B cell (primary cell): ENCODE results near the gene ANKRD2. TPM values are rescaled to one million over a fixed set of nuclear protein-coding genes. Genes with fewer than 3 reads are reported as not detected.

ENCODE experiments used
- ATAC-seq: fragments of 200-7000 bp; cut with Tn5 transposase; one replicate; pipeline ENCODE4 v1.10.0; 2021; ENCODE audit warnings: low read depth, mild to moderate bottlenecking, moderate number of reproducible peaks, moderate library complexity
- CTCF ChIA-PET: fragments of 350-600 bp; sonication (Branson Sonifier 250); formaldehyde crosslinking; loops from one replicate; lab custom pipeline; 2021; ENCODE audit warnings: antibody characterized with exemption, inconsistent platforms; lab: Charles Lee
- POLR2A ChIA-PET: fragments of 350-600 bp; sonication (Branson Sonifier 250); formaldehyde crosslinking; loops from one replicate; lab custom pipeline; 2021; ENCODE audit warnings: antibody characterized with exemption; lab: Charles Lee
- DNase-seq: peaks from one replicate; pipeline ENCODE4 v3.0.0; 2013
- H2AFZ ChIP-seq: 2 replicates; pipeline ENCODE4 v1.6.1; 2012; ENCODE audit warnings: mild to moderate bottlenecking, low read depth, low read length; ENCODE audit not compliant: insufficient read depth, poor library complexity, severe bottlenecking
- H3K27ac ChIP-seq, 2 donors: 1 replicate in 1 of 2; 2 replicates in 1 of 2; pipeline ENCODE4 v1.5.1; 2012 to 2013; ENCODE audit warnings: low read length in 2 of 2, mild to moderate bottlenecking in 2 of 2, moderate library complexity in 1 of 2
- H3K27me3 ChIP-seq, 4 experiments: fragments of 200-600 bp in 1 of 4; sonication (generic) in 1 of 4; replicated peaks in 1 of 4; 1 replicate in 2 of 4; 2 replicates in 2 of 4; pipeline versions ENCODE4 v1.6.1 to v1.7.0; 2013 to 2016; ENCODE audit warnings: low read length in 3 of 4, mild to moderate bottlenecking in 2 of 4, mixed read lengths in 1 of 4, moderate library complexity in 1 of 4; ENCODE audit not compliant: insufficient read depth in 4 of 4, control insufficient read depth in 3 of 4; ENCODE audit errors: control extremely low read depth in 1 of 4
- H3K36me3 ChIP-seq, 2 experiments: replicated peaks in 1 of 2; 1 replicate in 1 of 2; 2 replicates in 1 of 2; pipeline versions ENCODE4 v1.6.1 to v1.7.1; 2013; ENCODE audit warnings: low read length in 1 of 2; ENCODE audit not compliant: insufficient read depth in 2 of 2, control insufficient read depth in 1 of 2; ENCODE audit errors: control extremely low read depth in 1 of 2, extremely low read depth in 1 of 2
- H3K4me1 ChIP-seq, 2 donors: fragments of 200-600 bp in 1 of 2; sonication (generic) in 1 of 2; 1 replicate in 1 of 2; 2 replicates in 1 of 2; pipeline versions ENCODE4 v1.5.1 to v1.6.1; 2013 to 2017; ENCODE audit warnings: low read length in 2 of 2; ENCODE audit not compliant: control insufficient read depth in 2 of 2, insufficient read depth in 2 of 2
- H3K4me2 ChIP-seq: replicated peaks from 2 replicates; pipeline ENCODE3; 2012; ENCODE audit warnings: mild to moderate bottlenecking, low read depth, low read length; ENCODE audit not compliant: poor library complexity, severe bottlenecking
- H3K4me3 ChIP-seq, 5 experiments: fragments of 200-600 bp in 1 of 5; sonication (generic) in 1 of 5; 1 replicate in 3 of 5; 2 replicates in 2 of 5; pipeline versions ENCODE4 v1.5.1 to v1.7.0; 2011 to 2016; ENCODE audit warnings: low read length in 4 of 5, mild to moderate bottlenecking in 4 of 5, low read depth in 2 of 5, control low read depth in 1 of 5, moderate library complexity in 1 of 5; ENCODE audit not compliant: insufficient read depth in 1 of 5; ENCODE audit errors: control extremely low read depth in 1 of 5, extremely low read depth in 1 of 5
- H3K79me2 ChIP-seq: fragments of 200-600 bp; sonication (generic); one replicate; pipeline ENCODE4 v1.6.0; 2016; ENCODE audit warnings: low read length; ENCODE audit not compliant: control insufficient read depth, insufficient read depth
- H3K9ac ChIP-seq: fragments of 200-600 bp; sonication (generic); 2 replicates; pipeline ENCODE4 v1.6.1; 2017; ENCODE audit warnings: mild to moderate bottlenecking, low read length, moderate library complexity
- H3K9me3 ChIP-seq, 3 donors: one replicate each; pipeline versions ENCODE4 v1.6.1 to v1.7.1; 2013; ENCODE audit warnings: low read length in 2 of 3; ENCODE audit not compliant: control insufficient read depth in 2 of 3, insufficient read depth in 1 of 3; ENCODE audit errors: control extremely low read depth in 1 of 3
- H4K20me1 ChIP-seq: 2 replicates; pipeline ENCODE4 v1.6.0; 2012; ENCODE audit warnings: mild to moderate bottlenecking, low read length; ENCODE audit not compliant: insufficient read depth, control insufficient read depth, poor library complexity, severe bottlenecking
- H3K27ac Mint-ChIP-seq: one replicate; pipeline ENCODE4 v1.8.0; 2021; ENCODE audit warnings: mixed read lengths
- H3K27me3 Mint-ChIP-seq: one replicate; pipeline ENCODE4 v1.8.0; 2021; ENCODE audit warnings: mixed read lengths
- H3K4me1 Mint-ChIP-seq: one replicate; pipeline ENCODE4 v1.8.0; 2021; ENCODE audit warnings: mixed read lengths
- H3K4me3 Mint-ChIP-seq: one replicate; pipeline ENCODE4 v1.8.0; 2021; ENCODE audit warnings: mixed read lengths
- H3K9me3 Mint-ChIP-seq: one replicate; pipeline ENCODE4 v1.8.0; 2022; ENCODE audit warnings: mixed read lengths; ENCODE audit not compliant: insufficient read depth
- CTCF ChIP-seq: fragments of 200-600 bp; IDR thresholded peaks from one replicate; pipeline ENCODE4 v1.8.0; 2022; ENCODE audit warnings: antibody characterized with exemption, mild to moderate bottlenecking
- EZH2 ChIP-seq: IDR thresholded peaks from 2 replicates; pipeline ENCODE4 v1.6.1; 2012; ENCODE audit warnings: borderline replicate concordance, low read depth, mild to moderate bottlenecking, moderate library complexity, low read length; ENCODE audit not compliant: insufficient read depth, poor library complexity, severe bottlenecking
- WGBS: methylation state at CpG from one replicate; pipeline ENCODE4 v1.1.5; 2013; ENCODE audit warnings: missing lambda C conversion rate; ENCODE audit not compliant: insufficient coverage; 5-methylcytosine and 5-hydroxymethylcytosine counted together
- intact Hi-C: fragments of 100-400 bp; cut with micrococcal nuclease; formaldehyde crosslinking; loops from one replicate; pipeline ENCODE4 v1.10.0; 2022
- polyA plus RNA-seq: library from polyadenylated mRNA; depleted of rRNA; stranded (reverse); fragments of >200 nt; gene quantifications from 2 replicates; pipeline ENCODE4 v1.2.3, GENCODE V29; 2012
- total RNA-seq, 2 donors: library from RNA; stranded (reverse); fragments of 120-200 nt in 1 of 2; gene quantifications; 1 replicate in 1 of 2; 2 replicates in 1 of 2; pipeline versions ENCODE4 v1.2.3 to v1.2.4, GENCODE V29; 2013 to 2022

The ANKRD2 gene
- total and polyA plus RNA-seq, 2 donors (not counting 1 experiment from before 2014, with no cell fraction given): not detected

- H3K4me1 ChIP-seq: no peaks in the 10 kb centered on the region
- H4K20me1 ChIP-seq: no peaks in the 10 kb centered on the region
- H3K27ac ChIP-seq: no peak overlapping the region
- H3K4me3 ChIP-seq: no peak overlapping the region
- no peaks in the 10 kb centered on the region for H3K79me2 ChIP-seq
- no peak overlapping the region for H2AFZ ChIP-seq
- no peak overlapping the region for H3K9ac ChIP-seq
- H3K27me3 ChIP-seq: no peaks in the 10 kb centered on the region
- no peaks in the 10 kb centered on the region for H3K27me3 Mint-ChIP-seq
- no peak for ATAC-seq
- H3K9me3 ChIP-seq: no peaks in the 10 kb centered on the region
- no peak overlapping the region for H3K4me3 Mint-ChIP-seq
- CTCF ChIA-PET: interaction anchor here (1.5 kb wide), 1 partner anchor 113 kb away, joined by 3 read pairs; the partner anchor contains the start of gene AVPI1
- TF ChIP-seq EZH2 (no peak), CTCF (no peak)
- no peaks in the 10 kb centered on the region for H3K9me3 Mint-ChIP-seq
- no peaks in the 10 kb centered on the region for H3K36me3 ChIP-seq
- POLR2A ChIA-PET: no interaction called here
- WGBS: 0% methylated on average over 1 of the region's 2 CpGs
- DNase-seq: no peak
- H3K27ac Mint-ChIP-seq: no peak overlapping the region
- no peaks in the 10 kb centered on the region for H3K4me1 Mint-ChIP-seq
- H3K4me2 ChIP-seq: no peak overlapping the region
- intact Hi-C loops: no loop called here
Measured at GRCh38 chr10:97573672-97574071, 1.1 kb downstream of the ANKRD2 start.

- Histone ChIP-seq H3K79me2 (no peaks in the 10 kb centered on the region), H2AFZ (no peak overlapping the region), H3K27me3 (no peaks in the 10 kb centered on the region), H3K9me3 (no peaks in the 10 kb centered on the region), H3K4me1 (no peaks in the 10 kb centered on the region), H3K4me3 (no peak overlapping the region), H3K4me2 (no peak overlapping the region), H3K36me3 (no peaks in the 10 kb centered on the region), H3K27ac (no peak overlapping the region), H4K20me1 (no peaks in the 10 kb centered on the region), H3K9ac (no peak overlapping the region)
- Mint-ChIP-seq H3K9me3 (no peaks in the 10 kb centered on the region), H3K27ac (no peak overlapping the region), H3K27me3 (no peaks in the 10 kb centered on the region), H3K4me3 (no peak overlapping the region), H3K4me1 (no peaks in the 10 kb centered on the region)
- WGBS: 69% methylated on average over 2 of the region's 4 CpGs
- CTCF ChIA-PET: interaction anchor here (1.5 kb wide), 1 partner anchor 113 kb away, joined by 3 read pairs; the partner anchor contains the start of gene AVPI1
- POLR2A ChIA-PET: no interaction called here
- DNase-seq: no peak
- ATAC-seq: no peak
- no peak for TF ChIP-seq CTCF
- no peak for TF ChIP-seq EZH2
- intact Hi-C loops: no loop called here
Measured at GRCh38 chr10:97574374-97575126, 2.0 kb downstream of the ANKRD2 start.
